Ramos (cell line): ENCODE results near the gene ATP6V1G3.
"Not testable (repeated sequence)": the region's sequence is repeated elsewhere in the genome, so short reads cannot be mapped to it uniquely, and the experiment has no call there.

ENCODE experiments used
- in situ Hi-C: fragments of 300-500 bp; cut with MboI; formaldehyde crosslinking; loops from one replicate; pipeline ENCODE4 v1.14.3; 2022; ENCODE audit warnings: low sequenced_read_pairs; ENCODE audit not compliant: unreplicated experiment

Gene ATP6V1G3

GRCh38 chr1:198540580-198540979, at the start of gene ATP6V1G3:
TSS of gene ATP6V1G3 (minus strand) at chr1:198540680. CDS start at chr1:198540650, 30 bp downstream.
- in situ Hi-C loops = no loop called here

- in situ Hi-C loops = no loop called here
These were observed 48.4 kb upstream of the ATP6V1G3 start for GRCh38 chr1:198588845-198589244.

GRCh38 chr1:198584163-198584562, 43.7 kb upstream of the ATP6V1G3 start:
- in situ Hi-C loops = no loop called here

GRCh38 chr1:198583209-198583802, 42.8 kb upstream of the ATP6V1G3 start:
- in situ Hi-C loops = not testable (repeated sequence)

DNA sequence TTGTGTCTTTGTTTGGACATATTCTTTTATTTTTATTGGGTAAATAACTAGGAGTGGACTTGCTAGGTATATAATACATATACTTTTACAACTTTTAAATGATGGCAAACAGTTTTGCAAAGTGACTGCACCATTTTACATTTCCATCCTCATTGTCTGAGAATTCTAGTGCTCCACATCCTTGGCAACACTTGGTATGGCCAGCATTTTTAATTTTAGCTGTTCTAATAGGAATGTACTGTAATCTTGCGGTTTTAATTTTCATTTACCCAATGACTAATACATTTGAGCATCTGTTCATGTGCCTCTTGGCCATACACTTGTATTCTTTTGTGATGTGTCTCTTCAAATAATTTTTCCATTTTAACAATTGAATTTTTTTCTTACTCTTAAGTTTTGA, 37.0 kb upstream of the ATP6V1G3 start:
- in situ Hi-C loops = no loop called here

DNA sequence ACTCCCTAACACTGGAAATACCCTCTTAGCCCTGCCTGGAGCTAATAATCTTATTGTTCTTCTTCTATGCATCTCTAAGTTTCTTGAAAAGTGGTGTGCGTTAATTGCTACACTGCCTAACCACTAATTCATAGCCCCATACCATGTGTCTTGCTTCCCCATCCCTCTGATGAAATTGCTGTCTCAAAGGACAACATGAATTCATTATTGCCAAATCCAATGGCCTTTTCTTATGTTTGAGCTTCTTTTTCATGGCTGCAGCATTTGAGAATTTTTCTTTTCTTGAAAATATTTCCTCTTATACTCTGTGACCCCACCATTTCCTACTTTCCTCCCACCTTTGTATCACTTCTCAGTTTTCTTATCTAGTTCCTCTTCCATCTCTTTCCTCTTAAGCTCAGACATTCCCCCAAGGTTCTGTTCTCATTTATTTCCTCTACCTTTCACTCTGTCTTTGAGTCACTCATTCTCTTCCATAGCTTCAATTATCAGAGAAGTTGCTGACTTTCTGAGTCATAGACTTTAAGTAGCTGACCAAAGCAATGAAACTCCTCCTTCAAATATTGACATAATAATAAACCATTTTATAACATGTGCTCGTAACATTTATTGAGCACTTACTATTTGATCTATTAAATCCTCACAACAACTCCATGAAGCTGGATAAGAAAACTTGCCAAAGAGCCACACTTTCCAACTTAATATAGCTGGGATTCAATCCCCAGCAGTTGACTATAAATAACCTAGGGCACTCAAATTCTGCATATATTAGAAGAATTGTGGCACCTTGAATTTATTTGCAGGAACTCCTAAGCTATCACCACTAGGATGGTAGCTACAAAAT, 35.5 kb upstream of the ATP6V1G3 start:
- in situ Hi-C loops = no loop called here

- in situ Hi-C loops = no loop called here
These were observed 34.8 kb upstream of the ATP6V1G3 start for GRCh38 chr1:198575292-198575691.

DNA sequence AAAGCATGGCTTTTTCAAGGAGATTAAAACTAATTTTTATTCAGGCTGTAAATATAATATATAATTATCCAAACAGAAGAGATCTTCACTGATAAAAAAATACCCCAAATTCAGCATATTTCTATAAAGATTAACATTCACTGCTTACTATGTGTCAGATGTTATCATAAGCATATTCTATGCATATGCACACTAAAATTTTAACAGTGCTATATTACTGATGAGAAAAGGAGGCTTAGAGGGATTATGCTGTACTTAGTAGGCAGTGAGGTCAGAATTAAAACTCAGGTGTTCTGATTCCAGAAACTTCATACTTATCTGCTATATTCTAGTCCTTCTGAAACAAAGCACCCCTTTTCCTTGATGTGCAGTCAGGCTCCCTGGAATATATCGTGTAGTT, 33.8 kb upstream of the ATP6V1G3 start:
- in situ Hi-C loops = no loop called here

DNA sequence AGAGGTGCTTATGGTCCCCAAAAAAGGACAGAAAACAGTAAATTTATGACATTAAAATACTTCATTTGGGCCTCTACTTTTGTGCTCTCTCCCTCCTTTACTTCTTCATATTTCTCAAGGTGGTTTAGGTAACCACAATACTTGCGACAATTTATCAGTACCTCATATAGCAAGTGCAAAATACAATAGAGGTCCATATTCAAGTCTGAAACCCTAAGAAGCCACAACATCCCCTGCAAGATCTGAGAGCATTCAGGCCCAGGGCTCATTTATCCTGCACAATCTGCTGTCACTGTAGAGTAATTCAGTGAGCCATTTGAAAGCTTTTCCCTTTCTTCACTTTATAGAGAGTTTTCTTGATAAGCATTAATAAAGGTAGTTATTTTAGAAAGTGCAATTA, 24.2 kb upstream of the ATP6V1G3 start:
- in situ Hi-C loops = no loop called here

DNA sequence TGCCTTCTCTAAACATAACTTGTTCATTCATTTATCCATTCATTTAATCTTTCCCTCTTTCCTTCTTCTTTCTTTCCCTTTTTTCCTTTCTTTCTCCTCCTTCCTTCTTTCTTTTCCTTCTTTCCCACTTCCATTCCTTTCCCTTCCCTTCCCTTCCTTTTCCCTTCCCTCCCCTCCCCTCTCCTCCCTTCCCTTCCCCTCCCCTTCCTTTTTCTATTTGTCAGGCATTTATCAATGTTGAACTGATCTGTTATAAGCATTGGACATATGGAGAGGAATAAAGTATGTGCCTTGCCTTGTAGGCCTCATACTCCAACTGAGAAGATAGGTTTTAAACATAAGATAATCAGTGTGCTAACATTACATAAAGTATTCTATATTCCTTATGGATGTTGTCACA, 23.7 kb upstream of the ATP6V1G3 start:
- in situ Hi-C loops = no loop called here

GRCh38 chr1:198563583-198563982, 23.1 kb upstream of the ATP6V1G3 start:
- in situ Hi-C loops = no loop called here

- in situ Hi-C loops = no loop called here
These were observed 19.7 kb upstream of the ATP6V1G3 start for GRCh38 chr1:198560161-198560560.

- in situ Hi-C loops = no loop called here
These were observed 18.9 kb upstream of the ATP6V1G3 start for GRCh38 chr1:198559362-198559761.

DNA sequence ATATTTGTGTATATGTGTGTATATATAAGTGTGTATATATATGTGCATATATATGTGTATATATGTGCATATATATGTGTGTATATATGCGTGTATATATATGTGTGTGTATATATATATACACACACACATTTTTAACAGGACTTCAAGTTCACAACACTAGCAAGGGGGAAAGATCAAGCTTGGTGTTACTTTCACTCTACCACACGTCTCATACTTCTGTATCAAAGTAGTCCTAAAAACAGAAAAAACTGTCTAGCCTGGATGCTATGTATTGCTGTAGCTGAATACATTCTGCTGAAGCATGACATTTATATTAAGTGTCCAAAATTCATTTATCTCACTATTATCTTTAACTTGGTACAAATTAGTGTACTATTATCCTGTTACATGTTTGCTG, 17.9 kb upstream of the ATP6V1G3 start:
- in situ Hi-C loops = no loop called here

- in situ Hi-C loops = no loop called here
These were observed 16.5 kb upstream of the ATP6V1G3 start for GRCh38 chr1:198556971-198557370.

DNA sequence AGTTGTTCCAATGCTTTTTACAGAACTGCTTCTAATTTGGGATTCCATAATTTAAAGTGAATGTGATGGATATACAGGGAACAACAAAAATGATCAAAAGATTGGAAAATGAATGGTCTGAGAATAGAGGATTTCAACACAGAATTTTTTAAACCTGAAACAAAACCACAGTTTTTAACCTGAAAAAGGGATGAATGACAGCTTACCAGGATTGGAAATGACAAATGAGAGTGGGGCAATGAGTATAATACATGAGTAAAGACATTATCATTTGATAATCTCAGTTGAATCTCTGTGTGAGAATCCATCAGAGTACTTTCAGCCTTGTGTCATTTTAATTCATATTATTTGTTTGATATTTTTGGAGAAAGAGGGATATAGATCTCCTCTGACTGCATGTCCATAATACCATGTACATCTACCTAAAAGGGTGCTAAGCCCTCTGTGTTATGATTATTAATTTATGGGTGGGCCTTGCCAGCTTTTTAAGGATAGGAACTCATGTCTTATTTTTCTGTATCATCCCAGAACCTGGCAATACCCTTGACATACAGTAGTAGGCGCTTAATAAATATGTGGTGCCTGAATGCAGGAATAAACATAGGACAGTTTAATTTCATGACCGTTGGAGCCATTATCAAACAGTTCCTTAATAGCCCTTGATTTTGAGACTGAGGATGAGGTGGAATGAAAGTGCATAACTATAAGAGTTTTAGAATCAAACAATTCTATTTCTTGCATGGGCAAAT, 12.4 kb upstream of the ATP6V1G3 start:
- in situ Hi-C loops = no loop called here

- in situ Hi-C loops = no loop called here
These were observed 10.6 kb upstream of the ATP6V1G3 start for GRCh38 chr1:198550941-198551524.

- in situ Hi-C loops = no loop called here
These were observed 9.4 kb upstream of the ATP6V1G3 start for GRCh38 chr1:198549866-198550265.

GRCh38 chr1:198548890-198549289, 8.4 kb upstream of the ATP6V1G3 start:
- in situ Hi-C loops = no loop called here

DNA sequence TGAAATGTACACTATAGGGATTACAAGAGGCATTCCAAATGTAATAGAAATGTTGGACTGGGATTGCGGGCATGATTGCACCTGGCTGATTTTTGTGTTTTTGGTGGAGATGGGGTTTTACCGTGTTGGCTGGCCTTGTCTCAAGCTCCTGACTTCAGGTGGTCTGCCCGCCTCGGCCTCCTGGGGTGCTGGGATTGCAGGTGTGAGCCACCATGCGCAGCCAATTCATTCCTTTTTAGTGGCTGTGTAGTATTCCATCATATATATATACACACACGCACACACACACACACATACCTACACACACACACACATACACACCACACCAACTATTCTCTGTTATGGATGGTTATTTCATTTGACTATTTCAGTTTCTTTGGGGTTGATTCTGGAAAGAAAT, 4.7 kb upstream of the ATP6V1G3 start:
- in situ Hi-C loops = no loop called here

DNA sequence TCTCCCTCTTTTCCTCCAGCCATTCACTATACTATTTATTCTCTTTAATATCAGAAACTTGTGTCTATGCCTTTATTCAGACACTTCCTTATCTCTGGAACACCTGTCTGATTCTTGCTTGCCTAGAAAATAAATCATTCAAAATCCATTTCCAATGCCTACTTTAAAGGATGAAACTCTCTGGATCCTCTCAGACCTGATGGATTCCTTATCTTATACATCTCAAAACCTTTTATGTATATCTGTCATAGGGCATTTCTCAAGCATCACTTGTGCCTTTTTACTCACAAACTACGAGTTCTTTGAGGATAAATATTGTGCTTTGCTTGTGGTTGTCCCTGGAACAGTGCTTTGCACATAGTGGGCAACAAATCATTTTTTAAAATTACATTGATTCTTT, 3.8 kb upstream of the ATP6V1G3 start:
- in situ Hi-C loops = no loop called here
